Measurements from ENCODE around the gene RNF220. TPM values are rescaled to one million over a fixed set of nuclear protein-coding genes. Genes with fewer than 3 reads are reported as not detected.

Gene RNF220
- total and polyA plus RNA-seq, 2 of the 13 experiments (the other 11 are each of a cell fraction or from before 2014, with no cell fraction given) = 48.2 to 72.1 TPM

GRCh38 chr1:44652445-44653106 lies 247.5 kb downstream of the RNF220 start (continued):
- TF ChIP-seq PCBP1 (IDR thresholded peaks at IDR 0.05; ENCODE audit: borderline replicate concordance, low read depth, low read length) (no peak), YY1 (IDR thresholded peaks at IDR 0.05; ENCODE audit: insufficient read depth, insufficient replicate concordance, low read depth, low read length) (peak; percentile 21), SALL1 (CRISPR knock-in tag; IDR thresholded peaks at IDR 0.05) (no peak), ZFP91 (CRISPR knock-in tag; IDR thresholded peaks at IDR 0.05; ENCODE audit: borderline replicate concordance) (0 out of 2 replicates have a peak, but pooled peaks have one; percentile 16), REPIN1 (CRISPR knock-in tag; IDR thresholded peaks at IDR 0.05; ENCODE audit: borderline replicate concordance, low read depth) (peak; percentile 54; the same call in 1 of the 2 replicates), BHLHE40 (IDR thresholded peaks at IDR 0.05; ENCODE audit: low read length) (0 out of 2 replicates have a peak, but pooled peaks have one; percentile 19), TEAD3 (CRISPR knock-in tag; optimal IDR thresholded peaks at IDR 0.05; ENCODE audit: borderline replicate concordance) (peak; percentile 90), SNAI1 (CRISPR knock-in tag; IDR thresholded peaks at IDR 0.05; ENCODE audit: borderline replicate concordance) (no peak), ZNF704 (CRISPR knock-in tag; IDR thresholded peaks at IDR 0.05; ENCODE audit: borderline replicate concordance) (no peak), RFXAP (CRISPR knock-in tag; IDR thresholded peaks at IDR 0.05; ENCODE audit: borderline replicate concordance) (no peak), IRF2 (CRISPR knock-in tag; IDR thresholded peaks at IDR 0.05) (0 out of 2 replicates have a peak, but pooled peaks have one; percentile 19), ZNF766 (CRISPR knock-in tag; IDR thresholded peaks at IDR 0.05; ENCODE audit: borderline replicate concordance) (no peak), GATAD1 (CRISPR knock-in tag; IDR thresholded peaks at IDR 0.05) (peak; percentile 38; the same call in 1 of the 2 replicates), CCDC6 (CRISPR knock-in tag; IDR thresholded peaks at IDR 0.05) (no peak), ZNF598 (CRISPR knock-in tag; IDR thresholded peaks at IDR 0.05; ENCODE audit: borderline replicate concordance) (peak; percentile 41; the same call in 1 of the 2 replicates), STAG1 (CRISPR knock-in tag; IDR thresholded peaks at IDR 0.05) (peak; percentile 87), CREB1 (IDR thresholded peaks at IDR 0.05) (no peak), CREB1 (CRISPR knock-in tag; IDR thresholded peaks at IDR 0.05) (peak; percentile 41; the same call in 1 of the 2 replicates)
- TF ChIP-seq, protein P1, sequence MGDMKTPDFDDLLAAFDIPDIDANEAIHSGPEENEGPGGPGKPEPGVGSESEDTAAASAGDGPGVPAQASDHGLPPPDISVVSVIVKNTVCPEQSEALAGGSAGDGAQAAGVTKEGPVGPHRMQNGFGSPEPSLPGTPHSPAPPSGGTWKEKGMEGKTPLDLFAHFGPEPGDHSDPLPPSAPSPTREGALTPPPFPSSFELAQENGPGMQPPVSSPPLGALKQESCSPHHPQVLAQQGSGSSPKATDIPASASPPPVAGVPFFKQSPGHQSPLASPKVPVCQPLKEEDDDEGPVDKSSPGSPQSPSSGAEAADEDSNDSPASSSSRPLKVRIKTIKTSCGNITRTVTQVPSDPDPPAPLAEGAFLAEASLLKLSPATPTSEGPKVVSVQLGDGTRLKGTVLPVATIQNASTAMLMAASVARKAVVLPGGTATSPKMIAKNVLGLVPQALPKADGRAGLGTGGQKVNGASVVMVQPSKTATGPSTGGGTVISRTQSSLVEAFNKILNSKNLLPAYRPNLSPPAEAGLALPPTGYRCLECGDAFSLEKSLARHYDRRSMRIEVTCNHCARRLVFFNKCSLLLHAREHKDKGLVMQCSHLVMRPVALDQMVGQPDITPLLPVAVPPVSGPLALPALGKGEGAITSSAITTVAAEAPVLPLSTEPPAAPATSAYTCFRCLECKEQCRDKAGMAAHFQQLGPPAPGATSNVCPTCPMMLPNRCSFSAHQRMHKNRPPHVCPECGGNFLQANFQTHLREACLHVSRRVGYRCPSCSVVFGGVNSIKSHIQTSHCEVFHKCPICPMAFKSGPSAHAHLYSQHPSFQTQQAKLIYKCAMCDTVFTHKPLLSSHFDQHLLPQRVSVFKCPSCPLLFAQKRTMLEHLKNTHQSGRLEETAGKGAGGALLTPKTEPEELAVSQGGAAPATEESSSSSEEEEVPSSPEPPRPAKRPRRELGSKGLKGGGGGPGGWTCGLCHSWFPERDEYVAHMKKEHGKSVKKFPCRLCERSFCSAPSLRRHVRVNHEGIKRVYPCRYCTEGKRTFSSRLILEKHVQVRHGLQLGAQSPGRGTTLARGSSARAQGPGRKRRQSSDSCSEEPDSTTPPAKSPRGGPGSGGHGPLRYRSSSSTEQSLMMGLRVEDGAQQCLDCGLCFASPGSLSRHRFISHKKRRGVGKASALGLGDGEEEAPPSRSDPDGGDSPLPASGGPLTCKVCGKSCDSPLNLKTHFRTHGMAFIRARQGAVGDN (CRISPR knock-in tag; IDR thresholded peaks at IDR 0.05) = peak; percentile 41
- TF ChIP-seq, protein P2, sequence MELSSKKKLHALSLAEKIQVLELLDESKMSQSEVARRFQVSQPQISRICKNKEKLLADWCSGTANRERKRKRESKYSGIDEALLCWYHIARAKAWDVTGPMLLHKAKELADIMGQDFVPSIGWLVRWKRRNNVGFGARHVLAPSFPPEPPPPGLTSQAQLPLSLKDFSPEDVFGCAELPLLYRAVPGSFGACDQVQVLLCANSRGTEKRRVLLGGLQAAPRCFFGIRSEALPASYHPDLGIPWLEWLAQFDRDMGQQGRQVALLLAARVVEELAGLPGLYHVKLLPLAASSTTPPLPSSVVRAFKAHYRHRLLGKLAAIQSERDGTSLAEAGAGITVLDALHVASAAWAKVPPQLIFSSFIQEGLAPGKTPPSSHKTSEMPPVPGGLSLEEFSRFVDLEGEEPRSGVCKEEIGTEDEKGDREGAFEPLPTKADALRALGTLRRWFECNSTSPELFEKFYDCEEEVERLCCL (CRISPR knock-in tag; IDR thresholded peaks at IDR 0.05; ENCODE audit: borderline replicate concordance) = no peak
- TF ChIP-seq, protein P3, sequence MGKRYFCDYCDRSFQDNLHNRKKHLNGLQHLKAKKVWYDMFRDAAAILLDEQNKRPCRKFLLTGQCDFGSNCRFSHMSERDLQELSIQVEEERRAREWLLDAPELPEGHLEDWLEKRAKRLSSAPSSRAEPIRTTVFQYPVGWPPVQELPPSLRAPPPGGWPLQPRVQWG (CRISPR knock-in tag; IDR thresholded peaks at IDR 0.05; ENCODE audit: borderline replicate concordance, low read depth) = no peak
